Ovary (tissue), 3 donors: ENCODE results near the gene OSBPL9.

Source experiments
- CTCF ChIP-seq, 3 donors: fragments of 450-650 bp in 2 of 3; fragments of 200-600 bp in 1 of 3; IDR thresholded peaks; one replicate each; pipeline versions ENCODE4 v1.5.1 to v1.8.0; 2016 to 2022; ENCODE audit warnings: antibody characterized with exemption in 3 of 3, mild to moderate bottlenecking in 1 of 3
- POLR2A ChIP-seq: fragments of 450-650 bp; IDR thresholded peaks from one replicate; pipeline ENCODE4 v1.6.1; 2017; ENCODE audit warnings: antibody characterized with exemption, mild to moderate bottlenecking, moderate library complexity
- donor health status: DM: no; HTN: no; CAD: no.

GRCh38 chr1:51569284-51570062, 47.4 kb upstream of the OSBPL9 start:
- TF ChIP-seq POLR2A (no peak), CTCF (IDR thresholded peaks at IDR 0.05) (no peak)
